Metanephros (tissue), 1 donor: Measurements from ENCODE around the gene SRSF8. TPM values are rescaled to one million over a fixed set of nuclear protein-coding genes. Genes with fewer than 3 reads are reported as not detected.

ENCODE experiments used
- total RNA-seq: library from RNA; depleted of rRNA; stranded (reverse); fragments of >200 nt; gene quantifications from one replicate; pipeline ENCODE4 v1.2.3, GENCODE V29; 2014

SRSF8 gene, protein sequence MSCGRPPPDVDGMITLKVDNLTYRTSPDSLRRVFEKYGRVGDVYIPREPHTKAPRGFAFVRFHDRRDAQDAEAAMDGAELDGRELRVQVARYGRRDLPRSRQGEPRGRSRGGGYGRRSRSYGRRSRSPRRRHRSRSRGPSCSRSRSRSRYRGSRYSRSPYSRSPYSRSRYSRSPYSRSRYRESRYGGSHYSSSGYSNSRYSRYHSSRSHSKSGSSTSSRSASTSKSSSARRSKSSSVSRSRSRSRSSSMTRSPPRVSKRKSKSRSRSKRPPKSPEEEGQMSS
- total RNA-seq = 31.8 TPM

DNA sequence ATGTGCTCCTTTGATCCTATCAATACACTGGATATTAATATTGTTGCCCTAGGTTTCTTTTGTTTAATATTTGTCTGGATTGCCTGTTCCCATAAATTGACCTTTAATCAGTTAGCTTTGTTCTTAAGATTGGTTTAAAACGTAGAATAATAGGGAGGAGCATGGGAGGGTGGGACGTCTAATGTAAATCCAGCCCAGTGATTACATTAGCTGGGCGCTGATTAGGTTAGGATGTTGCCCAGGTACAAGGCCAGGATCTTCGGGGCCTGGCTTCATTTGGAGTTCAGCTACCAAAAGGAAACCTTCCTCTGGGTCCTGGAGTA, at the start of gene SRSF8:
SRSF8 (plus strand) TSS at position 204 of the 323 bp plus-strand sequence. CDS start 308 bp downstream, outside the sequence.

DNA sequence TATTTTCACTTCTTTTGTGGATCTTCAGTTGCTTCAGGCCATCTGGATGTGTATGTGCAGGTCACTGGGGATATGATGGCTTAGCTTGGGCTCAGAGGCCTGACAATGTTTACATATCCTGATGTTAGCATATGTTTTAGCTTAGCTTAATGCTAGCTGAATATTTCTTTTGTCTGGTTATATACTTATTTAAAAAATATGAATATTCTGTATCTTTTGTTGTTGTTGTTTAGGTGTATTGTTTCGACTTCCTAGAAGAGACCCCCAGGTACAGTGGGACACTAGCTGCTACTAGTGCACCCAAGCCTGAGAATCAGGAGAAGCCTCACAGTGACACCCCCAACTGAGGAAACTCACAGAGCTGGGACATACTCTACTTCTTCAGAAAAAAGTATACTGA, 41.8 kb upstream of the SRSF8 start, which contains the start of gene KDM4E:
KDM4E (plus strand) TSS at position 301 of the 400 bp plus-strand sequence. CDS start 300 bp downstream, outside the sequence.

DNA sequence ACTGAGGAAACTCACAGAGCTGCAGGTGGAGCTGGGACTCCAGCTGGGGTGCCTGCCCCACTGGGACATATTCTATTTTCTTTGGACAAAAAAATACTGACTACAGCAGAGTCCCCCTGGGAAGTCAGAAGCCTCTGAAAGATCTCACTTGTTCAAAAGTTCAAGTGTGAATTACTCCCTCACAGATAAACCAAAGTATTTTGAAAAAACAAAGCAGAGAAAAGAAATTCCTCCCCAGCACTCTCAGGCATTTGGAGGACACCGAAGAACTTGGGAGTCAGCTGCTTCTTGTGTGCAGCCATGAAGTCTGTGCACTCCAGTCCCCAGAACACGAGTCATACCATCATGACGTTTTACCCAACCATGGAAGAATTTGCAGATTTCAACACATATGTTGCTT, 17.6 kb upstream of the SRSF8 start, which contains the start of gene KDM4F:
KDM4F (plus strand) TSS at position 301 of the 400 bp plus-strand sequence.

DNA sequence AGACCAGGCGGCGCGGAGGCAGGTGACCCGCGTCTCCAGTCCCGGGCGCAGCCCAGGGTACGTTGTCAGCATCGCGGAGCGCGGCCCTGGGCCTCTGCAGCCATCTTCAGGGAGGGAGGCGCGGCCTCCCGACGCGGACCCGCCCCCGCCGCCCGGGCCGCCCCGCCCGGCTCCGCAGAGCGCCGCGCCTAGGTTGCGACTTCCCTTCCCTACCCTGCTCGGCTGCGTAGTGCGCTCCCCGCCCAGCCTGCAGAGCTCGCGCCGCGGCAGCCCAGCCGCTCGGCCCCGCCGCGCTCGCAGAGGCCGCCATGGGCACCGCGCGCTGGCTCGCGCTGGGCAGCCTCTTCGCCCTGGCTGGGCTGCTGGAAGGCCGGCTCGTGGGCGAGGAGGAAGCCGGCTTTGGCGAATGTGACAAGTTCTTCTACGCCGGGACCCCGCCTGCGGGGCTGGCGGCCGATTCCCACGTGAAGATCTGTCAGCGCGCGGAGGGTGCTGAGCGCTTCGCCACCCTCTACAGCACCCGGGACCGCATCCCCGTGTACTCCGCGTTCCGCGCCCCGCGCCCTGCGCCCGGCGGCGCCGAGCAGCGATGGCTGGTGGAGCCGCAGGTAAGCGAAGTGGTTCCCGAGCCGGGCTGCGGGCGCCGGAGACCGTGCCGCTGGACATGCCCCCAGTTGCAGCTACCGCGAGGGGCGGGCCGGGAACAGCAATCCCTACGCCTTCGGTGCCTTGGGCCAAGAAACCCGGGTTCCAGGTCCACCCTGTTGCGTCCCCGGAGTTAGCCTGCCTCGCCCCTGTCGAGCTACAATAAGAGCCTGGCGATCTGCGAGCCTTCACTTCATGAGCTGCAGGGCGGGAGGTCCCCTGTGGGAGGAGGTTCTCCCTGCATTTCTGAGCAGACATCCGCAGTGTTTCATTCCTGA, 23.2 kb downstream of the SRSF8 start, which contains the start of gene ENDOD1:
ENDOD1 (plus strand) TSS at position 227 of the 923 bp plus-strand sequence; CDS start at position 309, 82 bp downstream.

Other genes with a start within 250 kb of the SRSF8 start
- 42.7 TPM for gene CWC15, start 93.4 kb upstream of the SRSF8 start, total RNA-seq
- gene KDM4D, start 93.2 kb upstream of the SRSF8 start, total RNA-seq = 2.6 TPM
- gene KDM4E, start 41.7 kb upstream of the SRSF8 start, total RNA-seq = not detected
- not detected for gene KDM4F, start 17.5 kb upstream of the SRSF8 start, total RNA-seq
- 35.7 TPM for gene ENDOD1, start 22.9 kb downstream of the SRSF8 start, total RNA-seq
- 77.1 TPM for gene SESN3, start 164.3 kb downstream of the SRSF8 start, total RNA-seq